ENCODE results near the gene PTHLH.

Gene PTHLH

GRCh38 chr12:27952510-27952909 lies 20.0 kb downstream of the PTHLH start:
- TF ChIP-seq CTCF (IDR thresholded peaks at IDR 0.05; ENCODE audit: control insufficient read depth, extremely low read depth, insufficient read depth): no peak
- H3K4me3 ChIP-seq (ENCODE audit: low read depth, low read length): no peak overlapping the region
- DNase-seq (ENCODE audit: low read depth): no peak

GRCh38 chr12:27951898-27952297 lies 20.6 kb downstream of the PTHLH start:
- TF ChIP-seq CTCF (IDR thresholded peaks at IDR 0.05; ENCODE audit: control insufficient read depth, extremely low read depth, insufficient read depth): no peak
- DNase-seq (ENCODE audit: low read depth): no peak
- no peak overlapping the region for H3K4me3 ChIP-seq (ENCODE audit: low read depth, low read length)

GRCh38 chr12:27946421-27946820 lies 26.1 kb downstream of the PTHLH start:
- no peak overlapping the region for H3K4me3 ChIP-seq (ENCODE audit: low read depth, low read length)
- TF ChIP-seq CTCF (IDR thresholded peaks at IDR 0.05; ENCODE audit: control insufficient read depth, extremely low read depth, insufficient read depth): no peak
- DNase-seq (ENCODE audit: low read depth): no peak

GRCh38 chr12:27940756-27941402 lies 31.7 kb downstream of the PTHLH start:
- peak; percentile 97 for TF ChIP-seq CTCF (IDR thresholded peaks at IDR 0.05; ENCODE audit: control insufficient read depth, extremely low read depth, insufficient read depth)
- peak; percentile 67 for DNase-seq (ENCODE audit: low read depth)
- no peak overlapping the region for H3K4me3 ChIP-seq (ENCODE audit: low read depth, low read length)

- DNase-seq (ENCODE audit: low read depth): no peak
- TF ChIP-seq CTCF (IDR thresholded peaks at IDR 0.05; ENCODE audit: control insufficient read depth, extremely low read depth, insufficient read depth): no peak
Observed at GRCh38 chr12:27940245-27940644, 32.3 kb downstream of the PTHLH start.

GRCh38 chr12:27937768-27938167 lies 34.8 kb downstream of the PTHLH start:
- TF ChIP-seq CTCF (IDR thresholded peaks at IDR 0.05; ENCODE audit: control insufficient read depth, extremely low read depth, insufficient read depth): no peak
- DNase-seq (ENCODE audit: low read depth): no peak
- no peak overlapping the region for H3K4me3 ChIP-seq (ENCODE audit: low read depth, low read length)

More at GRCh38 chr12:27940245-27940644, 32.3 kb downstream of the PTHLH start:
- no peak overlapping the region for H3K4me3 ChIP-seq (ENCODE audit: low read depth, low read length)

GRCh38 chr12:27936196-27936595 lies 36.3 kb downstream of the PTHLH start:
- no peak overlapping the region for H3K4me3 ChIP-seq (ENCODE audit: low read depth, low read length)
- no peak for TF ChIP-seq CTCF (IDR thresholded peaks at IDR 0.05; ENCODE audit: control insufficient read depth, extremely low read depth, insufficient read depth)
- DNase-seq (ENCODE audit: low read depth): no peak
